Fibroblast of villous mesenchyme (primary cell): ENCODE data around the gene STEAP1B. TPM values are rescaled to one million over a fixed set of nuclear protein-coding genes. Genes with fewer than 3 reads are reported as not detected.

Experiments
- DNase-seq: peaks from one replicate; pipeline ENCODE4 v3.0.0-alpha.2; 2010; ENCODE audit warnings: low read depth
- H3K4me3 ChIP-seq: 2 replicates; pipeline ENCODE4 v1.5.1; 2011; ENCODE audit warnings: low read depth, mild to moderate bottlenecking, low read length
- CTCF ChIP-seq: IDR thresholded peaks from 2 replicates; pipeline ENCODE4 v1.5.1; 2012; ENCODE audit warnings: low read depth, mild to moderate bottlenecking, low read length; ENCODE audit not compliant: insufficient read depth
- total RNA-seq: library from RNA; depleted of rRNA; stranded (reverse); fragments of >200 nt; gene quantifications from 2 replicates; pipeline ENCODE4 v1.2.3, GENCODE V29; 2012

The STEAP1B gene
- total RNA-seq, 1 donor = 11.7 TPM

- TF ChIP-seq CTCF = no peak
- no peak for DNase-seq
- H3K4me3 ChIP-seq = no peak overlapping the region
Observed at GRCh38 chr7:22477876-22478450, 22.0 kb downstream of the STEAP1B start.

GRCh38 chr7:22477262-22477661 is 22.7 kb downstream of the STEAP1B start:
- TF ChIP-seq CTCF = no peak

GRCh38 chr7:22476824-22477223 is 23.2 kb downstream of the STEAP1B start:
- no peak for DNase-seq
- TF ChIP-seq CTCF = no peak
- no peak overlapping the region for H3K4me3 ChIP-seq

More at GRCh38 chr7:22477262-22477661, 22.7 kb downstream of the STEAP1B start:
- H3K4me3 ChIP-seq = no peak overlapping the region
- no peak for DNase-seq

GRCh38 chr7:22474645-22475044 is 25.3 kb downstream of the STEAP1B start:
- TF ChIP-seq CTCF = no peak
- no peak for DNase-seq
- no peak overlapping the region for H3K4me3 ChIP-seq

GRCh38 chr7:22470981-22471380 is 29.0 kb downstream of the STEAP1B start:
- H3K4me3 ChIP-seq = no peak overlapping the region
- no peak for DNase-seq
- TF ChIP-seq CTCF = no peak

- no peak overlapping the region for H3K4me3 ChIP-seq
- TF ChIP-seq CTCF = no peak
- DNase-seq = no peak
Observed at GRCh38 chr7:22469371-22470143, 30.4 kb downstream of the STEAP1B start.
